Measurements from ENCODE around the gene ADRA2C.

The ADRA2C gene

GRCh38 chr4:3766036-3766784 is at the start of gene ADRA2C:
Gene ADRA2C, plus strand, starts transcription at chr4:3766385. Its CDS starts 222 bp downstream, at chr4:3766607.
- DNase-seq: no peak

GRCh38 chr4:3716631-3717235 is 49.5 kb upstream of the ADRA2C start:
- DNase-seq: no peak

GRCh38 chr4:3717241-3717640 is 48.9 kb upstream of the ADRA2C start:
- no peak for DNase-seq

- no peak for DNase-seq
Observed at GRCh38 chr4:3718462-3718861, 47.7 kb upstream of the ADRA2C start.

- no peak for DNase-seq
Observed at GRCh38 chr4:3719191-3719590, 47.0 kb upstream of the ADRA2C start.

GRCh38 chr4:3719836-3720235 is 46.3 kb upstream of the ADRA2C start:
- DNase-seq: no peak

GRCh38 chr4:3720466-3720865 is 45.7 kb upstream of the ADRA2C start:
- no peak for DNase-seq

- no peak for DNase-seq
Observed at GRCh38 chr4:3721186-3721585, 45.0 kb upstream of the ADRA2C start.

- DNase-seq: no peak
Observed at GRCh38 chr4:3721627-3722026, 44.6 kb upstream of the ADRA2C start.

- no peak for DNase-seq
Observed at GRCh38 chr4:3722446-3723231, 43.5 kb upstream of the ADRA2C start.

- no peak for DNase-seq
Observed at GRCh38 chr4:3723232-3723642, 42.9 kb upstream of the ADRA2C start.

GRCh38 chr4:3724319-3725231 is 41.6 kb upstream of the ADRA2C start:
- DNase-seq: no peak

GRCh38 chr4:3725936-3726870 is 40.0 kb upstream of the ADRA2C start:
- no peak for DNase-seq

- DNase-seq: no peak
Observed at GRCh38 chr4:3727847-3728469, 38.2 kb upstream of the ADRA2C start.

- DNase-seq: no peak
Observed at GRCh38 chr4:3729188-3729881, 36.9 kb upstream of the ADRA2C start.

- no peak for DNase-seq
Observed at GRCh38 chr4:3729882-3730226, 36.3 kb upstream of the ADRA2C start.

- DNase-seq: no peak
Observed at GRCh38 chr4:3730422-3731190, 35.6 kb upstream of the ADRA2C start.

GRCh38 chr4:3732076-3733028 is 33.8 kb upstream of the ADRA2C start:
- no peak for DNase-seq

- DNase-seq: no peak
Observed at GRCh38 chr4:3733195-3733594, 33.0 kb upstream of the ADRA2C start.

Data from KG1 (cell line).